ENCODE measurements around the gene SMG7. TPM values are rescaled to one million over a fixed set of nuclear protein-coding genes. Genes with fewer than 3 reads are reported as not detected.

Gene SMG7
- polyA plus RNA-seq, 1 donor from 2014 or later: 19.1 TPM

- no peak overlapping the region for H2AFZ ChIP-seq (ENCODE audit: low read depth, low read length)
- no peak overlapping the region for H3K4me3 ChIP-seq (ENCODE audit: low read length)
- peaks cover 5% of the 10 kb centered on the region for H4K20me1 ChIP-seq (ENCODE audit: insufficient read depth)
- no peaks in the 10 kb centered on the region for H3K9me3 ChIP-seq (ENCODE audit: low read length)
- no peaks in the 10 kb centered on the region for H3K36me3 ChIP-seq (ENCODE audit: insufficient read depth, low read length)
- no peak overlapping the region for H3K4me2 ChIP-seq (ENCODE audit: low read length)
- peaks cover 92% of the 10 kb centered on the region for H3K79me2 ChIP-seq (replicated peaks; ENCODE audit: insufficient read depth, low read length)
- H3K9me2 ChIP-seq (ENCODE audit: insufficient read depth, low read length): no peaks in the 10 kb centered on the region
- H3K27me3 ChIP-seq (ENCODE audit: insufficient read depth, low read depth, low read length): no peaks in the 10 kb centered on the region
- H3K9ac ChIP-seq (ENCODE audit: low read length): no peak overlapping the region
- TF ChIP-seq RAD21 (conservative IDR thresholded peaks at IDR 0.05): no peak
- no peak for TF ChIP-seq REST (IDR thresholded peaks at IDR 0.05; ENCODE audit: borderline replicate concordance)
- no peak for TF ChIP-seq SMC3 (conservative IDR thresholded peaks at IDR 0.05; ENCODE audit: poor library complexity)
- no peak for TF ChIP-seq EP300 (conservative IDR thresholded peaks at IDR 0.05; ENCODE audit: poor library complexity, severe bottlenecking)
- no peak for TF ChIP-seq EZH2 (IDR thresholded peaks at IDR 0.05; ENCODE audit: borderline replicate concordance, insufficient read depth, low read length, poor library complexity, severe bottlenecking)
- TF ChIP-seq TAF1 (IDR thresholded peaks at IDR 0.05; ENCODE audit: low read depth): no peak
- no peak for TF ChIP-seq MXI1 (conservative IDR thresholded peaks at IDR 0.05; ENCODE audit: poor library complexity, severe bottlenecking)
- TF ChIP-seq CTCF (IDR thresholded peaks at IDR 0.05; ENCODE audit: poor library complexity, severe bottlenecking): no peak
- TF ChIP-seq POLR2AphosphoS5 (IDR thresholded peaks at IDR 0.05): no peak
- no peaks in the 10 kb centered on the region for H3F3A ChIP-seq (ENCODE audit: insufficient read depth, low read length, poor library complexity, severe bottlenecking)
- no peak overlapping the region for H3K27ac ChIP-seq (ENCODE audit: low read length)
These were observed 8.7 kb downstream of the SMG7 start for GRCh38 chr1:183480971-183481441.

- Histone ChIP-seq H3F3A (ENCODE audit: insufficient read depth, low read length, poor library complexity, severe bottlenecking) (no peaks in the 10 kb centered on the region), H2AFZ (ENCODE audit: low read depth, low read length) (no peak overlapping the region), H3K9ac (ENCODE audit: low read length) (no peak overlapping the region), H3K9me3 (ENCODE audit: low read length) (no peaks in the 10 kb centered on the region), H3K79me2 (replicated peaks; ENCODE audit: insufficient read depth, low read length) (peaks cover 91% of the 10 kb centered on the region), H3K4me2 (ENCODE audit: low read length) (no peak overlapping the region), H3K27me3 (ENCODE audit: insufficient read depth, low read depth, low read length) (no peaks in the 10 kb centered on the region), H3K27ac (ENCODE audit: low read length) (no peak overlapping the region), H4K20me1 (ENCODE audit: insufficient read depth) (peaks cover 5% of the 10 kb centered on the region), H3K36me3 (ENCODE audit: insufficient read depth, low read length) (no peaks in the 10 kb centered on the region), H3K4me3 (ENCODE audit: low read length) (no peak overlapping the region), H3K9me2 (ENCODE audit: insufficient read depth, low read length) (no peaks in the 10 kb centered on the region)
- TF ChIP-seq TAF1 (IDR thresholded peaks at IDR 0.05; ENCODE audit: low read depth) (no peak), EP300 (conservative IDR thresholded peaks at IDR 0.05; ENCODE audit: poor library complexity, severe bottlenecking) (no peak), MXI1 (conservative IDR thresholded peaks at IDR 0.05; ENCODE audit: poor library complexity, severe bottlenecking) (no peak), SMC3 (conservative IDR thresholded peaks at IDR 0.05; ENCODE audit: poor library complexity) (no peak), RAD21 (conservative IDR thresholded peaks at IDR 0.05) (no peak), REST (IDR thresholded peaks at IDR 0.05; ENCODE audit: borderline replicate concordance) (no peak), POLR2AphosphoS5 (IDR thresholded peaks at IDR 0.05) (no peak), EZH2 (IDR thresholded peaks at IDR 0.05; ENCODE audit: borderline replicate concordance, insufficient read depth, low read length, poor library complexity, severe bottlenecking) (no peak), CTCF (IDR thresholded peaks at IDR 0.05; ENCODE audit: poor library complexity, severe bottlenecking) (no peak)
These were observed 10.9 kb downstream of the SMG7 start for GRCh38 chr1:183483224-183483623.

All from neural cell (in vitro differentiated cells).